Suppressor macrophage treated with lipopolysaccharide for 1 hour (primary cell): ENCODE measurements around the gene PDHA1.

Source experiments
- DNase-seq, 3 donors: peaks; one replicate each; pipeline ENCODE4 v3.0.0-alpha.2; 2020 to 2022

Gene PDHA1

GRCh38 chrX:19377799-19378198 is 34.1 kb downstream of the PDHA1 start:
- no peak for DNase-seq

- DNase-seq = no peak
Measured at GRCh38 chrX:19381326-19381725, 37.6 kb downstream of the PDHA1 start.

GRCh38 chrX:19382555-19383145 is 38.9 kb downstream of the PDHA1 start:
- DNase-seq = peak; percentile 66 to 77 (median 71)

- no peak for DNase-seq
Measured at GRCh38 chrX:19386679-19387078, 43.0 kb downstream of the PDHA1 start.

GRCh38 chrX:19388064-19388679 is 44.4 kb downstream of the PDHA1 start:
- no peak for DNase-seq

GRCh38 chrX:19388741-19389140 is 45.0 kb downstream of the PDHA1 start:
- no peak for DNase-seq

GRCh38 chrX:19389227-19389845 is 45.6 kb downstream of the PDHA1 start:
- no peak for DNase-seq

- no peak for DNase-seq
Measured at GRCh38 chrX:19392078-19392477, 48.4 kb downstream of the PDHA1 start.

GRCh38 chrX:19392703-19393102 is 49.0 kb downstream of the PDHA1 start:
- no peak for DNase-seq

- DNase-seq = peak in 2 of 3 donors; percentile 14 to 29
Measured at GRCh38 chrX:19403696-19404095, 60.0 kb downstream of the PDHA1 start.

- DNase-seq = no peak
Measured at GRCh38 chrX:19410259-19410658, 66.5 kb downstream of the PDHA1 start.
